ENCODE measurements around the gene GZMH. TPM values are rescaled to one million over a fixed set of nuclear protein-coding genes. Genes with fewer than 3 reads are reported as not detected.

GZMH gene
- total and polyA plus RNA-seq, 2 of the 8 experiments (the other 6 are each of a cell fraction or from before 2014, with no cell fraction given), result not detected

- POLR2A ChIA-PET (ENCODE audit: partially characterized antibody), result no interaction called here
- Histone ChIP-seq H3K14ac (ENCODE audit: insufficient read length) (no peak overlapping the region), H4K20me1 (replicated peaks in 1 of 2; ENCODE audit: control insufficient read depth in 1 of 2, insufficient read depth in 2 of 2, low read length in 2 of 2) (no peaks in the 10 kb centered on the region), H3K23me2 (ENCODE audit: low read depth, low read length) (no peaks in the 10 kb centered on the region), H3K36me3 (ENCODE audit: control insufficient read depth in 2 of 4, insufficient read depth in 4 of 4, low read length in 3 of 4) (no peaks in the 10 kb centered on the region), H2BK5ac (ENCODE audit: low read depth, low read length) (no peak overlapping the region), H3K27me3 (replicated peaks in 1 of 4; ENCODE audit: control insufficient read depth in 3 of 4, extremely low read depth in 1 of 4, insufficient read depth in 3 of 4, low read length in 3 of 4) (no peaks in the 10 kb centered on the region), H2AK5ac (ENCODE audit: low read depth, low read length) (no peak overlapping the region), H3K18ac (ENCODE audit: extremely low read depth, low read length) (no peak overlapping the region), H2BK120ac (replicated peaks; ENCODE audit: low read depth, low read length) (no peak overlapping the region), H3K56ac (replicated peaks; ENCODE audit: insufficient read length, low read depth, low read length) (no peak overlapping the region), H3K9me3 (ENCODE audit: insufficient read depth in 2 of 2, low read depth in 1 of 2, low read length in 1 of 2) (peaks cover 8 to 15% of the 10 kb centered on the region in 2 experiments; a peak in 2 of 4 replicates), H2BK12ac (ENCODE audit: low read depth, low read length) (no peak overlapping the region), H3K79me1 (ENCODE audit: low read depth, low read length) (no peaks in the 10 kb centered on the region), H2BK15ac (ENCODE audit: low read length) (no peak overlapping the region), H3K9ac (replicated peaks in 1 of 4; ENCODE audit: extremely low read depth in 1 of 4, low read depth in 3 of 4, low read length in 3 of 4) (no peak overlapping the region), H3K4me1 (replicated peaks in 1 of 4; ENCODE audit: control insufficient read depth in 3 of 4, insufficient read depth in 4 of 4, low read length in 3 of 4) (no peaks in the 10 kb centered on the region), H4K91ac (replicated peaks; ENCODE audit: insufficient read length, low read length) (no peak overlapping the region), H3K27ac (ENCODE audit: low read depth, low read length) (no peak overlapping the region), H3K4ac (replicated peaks; ENCODE audit: insufficient read length, low read depth, low read length) (no peak overlapping the region), H3K23ac (ENCODE audit: insufficient read length) (no peak overlapping the region), H3K4me3 (ENCODE audit: extremely low read depth in 1 of 4, insufficient read depth in 2 of 4, low read depth in 3 of 4, low read length in 4 of 4) (no peak overlapping the region), H4K5ac (ENCODE audit: insufficient read length, low read depth, low read length) (no peak overlapping the region), H4K8ac (ENCODE audit: extremely low read depth, insufficient read depth, low read length) (no peak overlapping the region), H3K79me2 (ENCODE audit: control insufficient read depth in 1 of 2, insufficient read depth in 2 of 2, low read length in 2 of 2) (no peaks in the 10 kb centered on the region), H2BK20ac (ENCODE audit: low read length) (no peak overlapping the region), H2AFZ (ENCODE audit: low read length) (no peak overlapping the region), H3K4me2 (ENCODE audit: insufficient read depth in 1 of 2, low read depth in 2 of 2, low read length in 2 of 2) (no peak overlapping the region)
- DNase-seq (ENCODE audit: low read depth in 1 of 2, low spot score in 2 of 2), result no peak
- WGBS, 2 experiments (ENCODE audit: extremely low coverage in 1 of 2, insufficient coverage in 1 of 2, insufficient read length in 1 of 2, insufficient replicate concordance in 2 of 2, low coverage in 1 of 2, low lambda C conversion rate in 2 of 2, missing lambda C conversion rate in 1 of 2), result 61% methylated on average over 1 of the region's 1 CpG; no CpG with 5 or more reads in 1 of the 2 experiments
- CTCF ChIA-PET (ENCODE audit: partially characterized antibody), result no interaction called here
- FAIRE-seq, result no peak
- TF ChIP-seq GABPA (IDR thresholded peaks at IDR 0.05; ENCODE audit: borderline replicate concordance, insufficient read depth, low read length) (no peak), RBBP5 (IDR thresholded peaks at IDR 0.05; ENCODE audit: borderline replicate concordance, low read depth, low read length) (no peak), RXRA (IDR thresholded peaks at IDR 0.05; ENCODE audit: insufficient read depth, low read depth, low read length) (no peak), BRCA1 (IDR thresholded peaks at IDR 0.05; ENCODE audit: low read depth, low read length) (no peak), KDM5A (IDR thresholded peaks at IDR 0.05; ENCODE audit: low read length) (no peak), KDM4A (IDR thresholded peaks at IDR 0.05; ENCODE audit: low read depth, low read length, severe bottlenecking) (no peak), YY1 (IDR thresholded peaks at IDR 0.05; ENCODE audit: low read depth, low read length) (no peak), HDAC2 (IDR thresholded peaks at IDR 0.05; ENCODE audit: borderline replicate concordance in 1 of 2, low read depth in 2 of 2, low read length in 2 of 2) (no peak), USF2 (IDR thresholded peaks at IDR 0.05; ENCODE audit: low read length) (no peak), JUN (IDR thresholded peaks at IDR 0.05; ENCODE audit: low read depth, low read length) (no peak), TAF1 (IDR thresholded peaks at IDR 0.05; ENCODE audit: low read depth, low read length) (no peak), GTF2F1 (IDR thresholded peaks at IDR 0.05; ENCODE audit: borderline replicate concordance, low read depth, low read length) (no peak), SIX5 (IDR thresholded peaks at IDR 0.05; ENCODE audit: low read depth, low read length) (no peak), SP2 (IDR thresholded peaks at IDR 0.05; ENCODE audit: low read length) (no peak)
Measured at GRCh38 chr14:24613241-24613640, 3.8 kb upstream of the GZMH start.
